Limb (tissue), 2 donors: ENCODE measurements around the gene MAFB.

ENCODE experiments used
- DNase-seq, 2 donors: peaks; one replicate each; pipeline ENCODE4 v3.0.0-alpha.2; 2016; ENCODE audit errors: extremely low spot score in 2 of 2

The MAFB gene

GRCh38 chr20:40703975-40704530, 15.0 kb upstream of the MAFB start:
- no peak for DNase-seq

GRCh38 chr20:40702504-40702903, 13.5 kb upstream of the MAFB start:
- DNase-seq = no peak

- DNase-seq = no peak
Observed at GRCh38 chr20:40698744-40699143, 9.7 kb upstream of the MAFB start.

DNA sequence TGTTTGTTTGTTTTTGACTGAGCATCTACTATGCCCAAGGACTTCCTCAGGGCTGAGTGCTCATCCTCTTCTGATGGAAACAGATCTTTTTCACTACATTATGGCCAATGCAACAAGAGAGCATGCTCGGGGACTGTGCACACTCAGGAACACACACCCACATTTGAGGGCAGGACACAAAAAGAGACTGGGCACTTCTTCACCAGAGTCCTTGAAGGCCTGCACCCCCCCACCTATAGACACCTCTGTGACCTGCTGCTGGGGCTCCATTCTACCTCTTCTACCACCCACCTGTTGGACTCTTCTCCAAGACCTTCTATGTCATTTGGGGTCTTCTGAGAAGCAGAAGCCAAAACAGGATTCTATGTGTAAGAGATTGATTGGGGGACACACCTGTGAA, 9.2 kb upstream of the MAFB start:
- no peak for DNase-seq

DNA sequence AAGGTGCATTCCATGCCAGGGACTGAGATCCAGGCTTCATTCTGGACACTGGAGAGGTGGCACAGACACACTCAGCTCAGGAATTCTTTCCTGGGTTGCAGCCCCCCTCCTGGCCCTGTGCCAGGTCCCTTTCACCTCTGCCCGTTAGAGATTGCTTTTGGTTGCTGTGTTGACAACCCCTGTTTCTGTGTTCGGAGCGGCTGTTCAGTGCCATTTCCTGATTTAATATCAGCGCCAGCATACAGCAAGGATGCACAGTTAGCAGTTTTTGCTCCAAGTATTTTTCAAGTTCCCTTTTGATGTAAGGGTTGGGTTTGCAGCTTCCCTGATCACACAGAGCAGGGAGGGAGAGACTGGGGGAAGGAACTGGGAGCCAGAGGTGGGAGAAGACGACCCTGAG, 8.5 kb upstream of the MAFB start:
- DNase-seq = no peak

DNA sequence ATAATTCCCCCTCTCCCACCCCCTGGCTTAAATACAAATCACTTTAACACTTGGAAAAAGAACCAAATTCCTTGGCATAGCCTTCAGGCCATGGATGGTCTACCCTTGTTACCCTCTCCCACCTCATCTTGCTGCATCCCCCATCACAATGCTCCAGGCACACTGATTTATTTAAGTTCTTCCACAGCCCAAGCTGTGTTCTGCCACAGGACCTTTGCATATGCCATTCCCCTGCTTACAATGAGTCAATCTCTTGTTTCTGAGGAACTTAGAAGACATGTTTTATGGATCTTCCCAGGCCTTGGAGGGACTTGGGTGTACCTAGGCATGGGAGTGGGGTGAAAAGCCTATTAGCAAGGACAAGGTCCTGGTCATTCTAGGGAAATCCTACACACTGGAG, 6.2 kb upstream of the MAFB start:
- no peak for DNase-seq

GRCh38 chr20:40694246-40694645, 5.2 kb upstream of the MAFB start:
- DNase-seq = no peak

- DNase-seq = no peak
Observed at GRCh38 chr20:40692240-40693011, 3.4 kb upstream of the MAFB start.

DNA sequence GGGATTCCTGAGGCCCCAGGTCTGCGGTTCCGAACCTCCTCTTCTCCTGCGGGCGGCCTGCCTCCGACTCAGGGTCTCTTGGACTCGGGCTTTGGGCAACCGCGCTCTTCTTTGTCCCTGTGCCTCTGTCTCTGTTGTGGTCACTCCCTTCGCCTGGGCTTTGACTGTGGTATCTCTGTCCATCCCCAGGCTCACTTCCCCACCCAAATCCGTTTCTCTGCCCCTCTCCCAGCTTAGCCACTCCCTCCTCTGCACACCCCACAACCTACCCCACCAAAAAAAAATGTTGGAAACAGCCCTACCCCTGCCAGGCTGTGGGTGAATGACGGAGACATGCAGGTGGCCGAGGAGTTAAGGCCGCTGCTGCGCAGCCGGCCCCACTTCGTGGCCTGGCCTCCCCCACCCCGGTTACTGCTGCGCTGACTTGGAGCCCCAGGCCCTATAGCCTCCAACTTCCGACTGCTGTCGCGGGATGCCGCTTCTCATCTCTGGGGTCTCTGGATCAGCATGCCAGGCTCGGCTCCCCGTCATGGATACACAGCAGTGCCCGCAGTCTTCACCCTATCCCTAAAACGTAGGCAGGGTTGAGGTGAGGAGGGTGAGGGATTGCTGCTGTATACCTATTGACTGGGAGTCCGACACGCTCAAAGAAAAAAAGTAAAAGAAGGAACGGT, 2.7 kb upstream of the MAFB start:
- DNase-seq = no peak

GRCh38 chr20:40690836-40691565, 2.0 kb upstream of the MAFB start:
- peak in 1 of 2 donors; percentile 47 for DNase-seq

GRCh38 chr20:40689943-40690835, 1.2 kb upstream of the MAFB start:
- DNase-seq = peak; percentile 89 to 94

GRCh38 chr20:40688129-40689099, 622 bp downstream of the MAFB start:
- DNase-seq = no peak

GRCh38 chr20:40687384-40688128, 1.5 kb downstream of the MAFB start:
- peak in 1 of 2 donors; percentile 71 for DNase-seq

DNA sequence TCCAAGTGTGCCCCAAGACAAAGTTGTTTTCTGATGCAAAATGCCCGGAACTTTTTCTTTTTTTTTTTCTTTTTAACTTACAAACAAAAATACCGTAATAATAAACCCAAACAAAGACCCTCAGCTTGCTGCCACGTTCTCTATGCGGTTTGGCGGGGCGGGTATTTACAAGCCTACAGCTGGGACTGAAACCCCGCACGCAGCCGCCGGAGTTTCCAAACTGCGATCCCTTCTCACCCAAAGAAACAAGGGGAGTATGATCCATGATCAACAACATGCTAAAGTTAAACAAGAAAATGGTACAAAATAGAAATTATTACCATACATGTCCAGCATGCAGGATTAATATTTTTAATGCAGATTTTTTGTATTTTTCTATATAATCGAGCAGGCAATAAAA, 2.1 kb downstream of the MAFB start:
- no peak for DNase-seq

DNA sequence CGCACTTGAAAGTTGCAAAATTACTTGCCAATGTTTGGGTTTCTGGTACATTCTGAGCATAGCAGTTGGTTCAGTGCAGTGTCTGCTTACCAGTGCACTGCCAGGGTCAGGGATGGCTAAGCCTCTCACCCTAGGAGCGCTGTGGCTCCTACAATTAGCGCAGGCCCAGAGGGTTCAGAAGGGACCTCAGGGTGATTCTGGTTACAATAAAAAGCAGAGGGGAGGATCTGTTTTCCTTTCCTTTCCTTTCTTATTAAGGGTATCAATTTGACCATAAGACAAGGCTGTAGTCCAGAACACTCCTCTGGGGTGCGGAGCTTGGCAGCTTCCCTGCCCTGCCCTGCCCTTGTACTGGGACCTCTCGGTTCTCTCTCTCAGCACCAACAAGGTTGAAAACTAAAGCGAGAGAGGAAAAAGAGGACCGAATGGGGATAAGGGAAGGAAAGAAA, 2.6 kb downstream of the MAFB start:
- no peak for DNase-seq

DNA sequence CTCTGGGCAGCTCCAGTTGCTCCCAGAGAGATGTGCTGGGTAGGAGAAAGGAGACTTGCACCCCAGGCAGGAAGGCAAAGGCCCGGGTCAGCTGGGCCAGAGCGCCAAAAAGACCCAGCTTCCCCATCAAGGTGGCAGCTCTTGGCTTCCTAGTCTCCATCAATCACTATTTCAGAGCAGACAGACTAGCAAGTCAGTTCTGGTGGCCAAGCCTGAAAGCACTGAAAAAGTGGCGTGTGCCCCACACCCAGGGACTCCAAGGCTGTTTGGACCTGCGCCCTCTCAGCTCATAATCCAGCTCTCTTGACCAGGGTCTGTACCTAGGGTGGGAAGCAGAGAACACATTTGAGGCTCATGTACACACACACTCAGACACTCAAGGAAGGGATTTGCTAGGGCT, 3.7 kb downstream of the MAFB start:
- DNase-seq = no peak

DNA sequence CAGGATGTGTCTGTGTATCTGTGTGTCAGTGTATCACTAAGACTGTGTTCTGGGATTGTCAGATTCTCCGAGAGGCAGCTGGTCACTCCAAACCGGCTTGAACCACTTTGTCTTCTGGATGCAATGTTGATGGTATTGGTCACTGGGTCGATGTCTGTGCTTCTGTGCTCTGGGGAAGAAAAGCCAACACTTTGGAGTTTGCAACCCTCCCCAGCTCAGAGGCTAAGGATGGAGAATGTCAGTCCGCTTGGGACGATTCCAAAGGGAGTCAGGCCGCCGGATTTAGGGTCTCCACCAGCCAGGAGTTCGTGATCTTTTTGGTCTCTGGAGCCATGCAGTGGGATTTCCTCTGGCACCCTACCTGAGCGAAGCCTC, 5.2 kb downstream of the MAFB start:
- no peak for DNase-seq

DNA sequence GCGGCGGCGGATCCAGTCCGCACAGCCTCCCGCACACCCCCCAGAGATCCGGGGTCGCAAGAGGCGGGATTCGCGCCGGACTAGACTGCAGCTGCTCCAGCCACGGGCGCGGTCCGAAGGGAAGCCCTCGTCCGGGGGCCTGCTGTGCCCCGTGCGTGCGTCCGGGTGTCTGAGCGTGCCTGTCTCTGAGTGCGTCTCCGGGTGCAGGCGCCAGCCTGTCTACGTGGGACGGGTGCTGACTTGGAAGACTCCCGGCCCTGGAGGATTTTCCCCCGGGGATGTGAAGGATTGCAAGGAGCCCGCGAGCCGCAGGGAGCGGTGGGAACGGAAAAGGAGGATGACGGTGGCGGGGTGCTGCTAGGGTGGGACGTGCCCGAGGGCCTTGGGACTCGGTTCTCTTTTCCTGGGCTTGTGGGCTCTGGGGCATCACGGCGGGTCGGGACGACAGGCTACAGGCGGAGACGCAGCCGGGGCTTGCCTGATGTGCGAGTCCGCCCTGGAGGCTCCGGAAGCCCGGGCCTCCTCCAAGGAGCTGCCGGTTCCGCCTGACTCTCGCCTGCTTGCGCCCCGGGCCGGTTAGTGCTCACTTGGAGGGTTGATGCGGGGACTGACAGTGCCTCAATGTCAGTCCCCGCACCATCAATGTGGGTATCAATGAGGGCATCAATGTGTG, 5.7 kb downstream of the MAFB start:
- DNase-seq = peak in 1 of 2 donors; percentile 60
